Prostate gland (tissue), 2 donors: ENCODE measurements around the gene PDGFRB.

ENCODE experiments used
- CTCF ChIP-seq, 4 experiments: fragments of 200-600 bp in 2 of 4; fragments of 450-650 bp in 2 of 4; sonication (generic) in 2 of 4; IDR thresholded peaks; 1 replicate in 3 of 4; 2 replicates in 1 of 4; pipeline ENCODE4 v1.5.1; 2016 to 2019; ENCODE audit warnings: antibody characterized with exemption in 4 of 4, mild to moderate bottlenecking in 2 of 4, moderate library complexity in 2 of 4
- POLR2A ChIP-seq: fragments of 450-650 bp; IDR thresholded peaks from one replicate; pipeline ENCODE4 v1.6.1; 2016; ENCODE audit warnings: antibody characterized with exemption, mild to moderate bottlenecking
- POLR2AphosphoS5 ChIP-seq: sonication (generic); formaldehyde crosslinking; IDR thresholded peaks from one replicate; pipeline ENCODE4 v1.6.1; 2017; ENCODE audit warnings: antibody characterized with exemption

- TF ChIP-seq POLR2A (no peak), CTCF (IDR thresholded peaks at IDR 0.05) (peak; percentile 76 to 91 (median 90)), POLR2AphosphoS5 (peak; percentile 31)
These were observed 25.7 kb downstream of the PDGFRB start for GRCh38 chr5:150129813-150130492.
